Measurements from ENCODE around the gene IER5. TPM values are rescaled to one million over a fixed set of nuclear protein-coding genes. Genes with fewer than 3 reads are reported as not detected.
A peak's percentile ranks its signal among the peaks of the same experiment; 100 is the strongest.

The IER5 gene
- polyA plus RNA-seq, 1 of the 3 experiments (the other 2 are of a cell fraction): 52.9 TPM

- 34% methylated on average over 5 of the region's 5 CpGs for WGBS (ENCODE audit: low lambda C conversion rate)
- POLR2A ChIA-PET: interaction anchor here (1.2 kb wide), 1 partner anchor 31 kb away, joined by 3 read pairs; no protein-coding TSS in a partner anchor
- H3K4me2 ChIP-seq: peak overlapping the region; percentile 1; the same call in 1 of the 2 replicates
- H3K4me1 ChIP-seq (ENCODE audit: control insufficient read depth in 1 of 2, insufficient read depth in 2 of 2, low read depth in 1 of 2, low read length in 1 of 2): peaks cover 8 to 13% of the 10 kb centered on the region in 2 experiments; a peak in 3 of 4 replicates
- no peaks in the 10 kb centered on the region for H3K27me3 ChIP-seq (ENCODE audit: insufficient read depth)
- 0 out of 4 replicates have a peak, but pooled peaks of 1 of the 2 experiments have one; percentile 24 for TF ChIP-seq EP300 (IDR thresholded peaks at IDR 0.05; ENCODE audit: borderline replicate concordance in 1 of 2, low read depth in 1 of 2, low read length in 1 of 2)
- no peak for TF ChIP-seq GATA2 (CRISPR knock-in tag; IDR thresholded peaks at IDR 0.05)
- peak; percentile 64 for TF ChIP-seq FOSL2 (IDR thresholded peaks at IDR 0.05; ENCODE audit: borderline replicate concordance, low read depth)
- TF ChIP-seq JUND (IDR thresholded peaks at IDR 0.05): peak; percentile 64
- TF ChIP-seq TEAD4 (IDR thresholded peaks at IDR 0.05; ENCODE audit: borderline replicate concordance, insufficient read depth): peak; percentile 54; the same call in 1 of the 2 replicates
- TF ChIP-seq MXI1 (IDR thresholded peaks at IDR 0.05; ENCODE audit: low read depth, low read length): no peak
- TF ChIP-seq, protein P1, sequence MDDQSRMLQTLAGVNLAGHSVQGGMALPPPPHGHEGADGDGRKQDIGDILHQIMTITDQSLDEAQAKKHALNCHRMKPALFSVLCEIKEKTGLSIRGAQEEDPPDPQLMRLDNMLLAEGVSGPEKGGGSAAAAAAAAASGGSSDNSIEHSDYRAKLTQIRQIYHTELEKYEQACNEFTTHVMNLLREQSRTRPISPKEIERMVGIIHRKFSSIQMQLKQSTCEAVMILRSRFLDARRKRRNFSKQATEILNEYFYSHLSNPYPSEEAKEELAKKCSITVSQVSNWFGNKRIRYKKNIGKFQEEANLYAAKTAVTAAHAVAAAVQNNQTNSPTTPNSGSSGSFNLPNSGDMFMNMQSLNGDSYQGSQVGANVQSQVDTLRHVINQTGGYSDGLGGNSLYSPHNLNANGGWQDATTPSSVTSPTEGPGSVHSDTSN (IDR thresholded peaks at IDR 0.05): peak; percentile 55
- H3K79me2 ChIP-seq (ENCODE audit: insufficient read depth): peaks cover 34% of the 10 kb centered on the region
- H3K27ac ChIP-seq (ENCODE audit: low read depth in 2 of 2, low read length in 1 of 2): peak overlapping the region in 1 of 2 experiments; percentile 50; a peak in 2 of 4 replicates
- peaks cover 18% of the 10 kb centered on the region for H3F3A ChIP-seq (replicated peaks; ENCODE audit: insufficient read depth)
- no peak overlapping the region for H2AFZ ChIP-seq (ENCODE audit: low read depth)
- H3K4me3 ChIP-seq (ENCODE audit: low read depth in 2 of 2, low read length in 1 of 2): no peak overlapping the region
- H3K9me3 ChIP-seq: no peaks in the 10 kb centered on the region
- H3K9ac ChIP-seq: no peak overlapping the region
- CTCF ChIA-PET: interaction anchor here (1.2 to 3.4 kb wide), 2 partner anchors 55 to 66 kb away, joined by 4 to 38 read pairs; no protein-coding TSS in a partner anchor
- no peak for DNase-seq
- H3K9me2 ChIP-seq: no peaks in the 10 kb centered on the region
- H4K20me1 ChIP-seq (ENCODE audit: insufficient read depth): peaks cover 34% of the 10 kb centered on the region
- peaks cover 17% of the 10 kb centered on the region in 2 experiments for H3K36me3 ChIP-seq (replicated peaks in 1 of 2; ENCODE audit: control insufficient read depth in 1 of 2, insufficient read depth in 2 of 2, low read length in 1 of 2)
These were observed 1.6 kb upstream of the IER5 start for GRCh38 chr1:181086926-181087325.

- Histone ChIP-seq H4K20me1 (ENCODE audit: insufficient read depth) (peaks cover 38% of the 10 kb centered on the region), H3K4me2 (peak overlapping the region; percentile 1; the same call in 1 of the 2 replicates), H3K4me1 (ENCODE audit: control insufficient read depth in 1 of 2, insufficient read depth in 2 of 2, low read depth in 1 of 2, low read length in 1 of 2) (peaks cover 10 to 13% of the 10 kb centered on the region in 2 experiments; a peak in 3 of 4 replicates), H3K79me2 (ENCODE audit: insufficient read depth) (peaks cover 39% of the 10 kb centered on the region), H3K4me3 (ENCODE audit: low read depth in 2 of 2, low read length in 1 of 2) (no peak overlapping the region), H3F3A (replicated peaks; ENCODE audit: insufficient read depth) (peaks cover 18% of the 10 kb centered on the region), H3K9me3 (no peaks in the 10 kb centered on the region), H2AFZ (ENCODE audit: low read depth) (no peak overlapping the region), H3K9ac (no peak overlapping the region), H3K9me2 (no peaks in the 10 kb centered on the region), H3K27ac (ENCODE audit: low read depth in 2 of 2, low read length in 1 of 2) (peak overlapping the region in 1 of 2 experiments; percentile 50; a peak in 2 of 4 replicates), H3K27me3 (ENCODE audit: insufficient read depth) (no peaks in the 10 kb centered on the region), H3K36me3 (replicated peaks in 1 of 2; ENCODE audit: control insufficient read depth in 1 of 2, insufficient read depth in 2 of 2, low read length in 1 of 2) (peaks cover 19 to 20% of the 10 kb centered on the region in 2 experiments)
- no peak for DNase-seq
- ChIA-PET POLR2A (interaction anchor here (1.2 kb wide), 1 partner anchor 31 kb away, joined by 3 read pairs; no protein-coding TSS in a partner anchor), CTCF (interaction anchor here (0.7 to 13.3 kb wide), 3 partner anchors 46 to 1273 kb away, joined by 3 to 145 read pairs (median 3); no protein-coding TSS in a partner anchor)
- 81% methylated on average over 8 of the region's 8 CpGs for WGBS (ENCODE audit: low lambda C conversion rate)
- TF ChIP-seq MAX (IDR thresholded peaks at IDR 0.05; ENCODE audit: low read depth): no peak
- TF ChIP-seq GATA2 (CRISPR knock-in tag; IDR thresholded peaks at IDR 0.05): no peak
- no peak for TF ChIP-seq POLR2AphosphoS5 (IDR thresholded peaks at IDR 0.05; ENCODE audit: low read depth, low read length)
- TF ChIP-seq, protein P2, sequence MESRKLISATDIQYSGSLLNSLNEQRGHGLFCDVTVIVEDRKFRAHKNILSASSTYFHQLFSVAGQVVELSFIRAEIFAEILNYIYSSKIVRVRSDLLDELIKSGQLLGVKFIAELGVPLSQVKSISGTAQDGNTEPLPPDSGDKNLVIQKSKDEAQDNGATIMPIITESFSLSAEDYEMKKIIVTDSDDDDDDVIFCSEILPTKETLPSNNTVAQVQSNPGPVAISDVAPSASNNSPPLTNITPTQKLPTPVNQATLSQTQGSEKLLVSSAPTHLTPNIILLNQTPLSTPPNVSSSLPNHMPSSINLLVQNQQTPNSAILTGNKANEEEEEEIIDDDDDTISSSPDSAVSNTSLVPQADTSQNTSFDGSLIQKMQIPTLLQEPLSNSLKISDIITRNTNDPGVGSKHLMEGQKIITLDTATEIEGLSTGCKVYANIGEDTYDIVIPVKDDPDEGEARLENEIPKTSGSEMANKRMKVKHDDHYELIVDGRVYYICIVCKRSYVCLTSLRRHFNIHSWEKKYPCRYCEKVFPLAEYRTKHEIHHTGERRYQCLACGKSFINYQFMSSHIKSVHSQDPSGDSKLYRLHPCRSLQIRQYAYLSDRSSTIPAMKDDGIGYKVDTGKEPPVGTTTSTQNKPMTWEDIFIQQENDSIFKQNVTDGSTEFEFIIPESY (IDR thresholded peaks at IDR 0.05; ENCODE audit: borderline replicate concordance, low read depth): no peak
- TF ChIP-seq GABPA (IDR thresholded peaks at IDR 0.05; ENCODE audit: low read depth): no peak
- no peak for TF ChIP-seq TCF12 (IDR thresholded peaks at IDR 0.05)
- TF ChIP-seq NRF1 (IDR thresholded peaks at IDR 0.05; ENCODE audit: low read depth, low read length): no peak
- TF ChIP-seq EZH2phosphoT487 (IDR thresholded peaks at IDR 0.05; ENCODE audit: borderline replicate concordance, low read depth): no peak
- TF ChIP-seq EP300 (IDR thresholded peaks at IDR 0.05; ENCODE audit: borderline replicate concordance in 1 of 2, low read depth in 1 of 2, low read length in 1 of 2): no peak
- TF ChIP-seq ELF1 (IDR thresholded peaks at IDR 0.05): no peak
- no peak for TF ChIP-seq USF1 (IDR thresholded peaks at IDR 0.05; ENCODE audit: borderline replicate concordance, low read depth)
- no peak for TF ChIP-seq CHD2 (IDR thresholded peaks at IDR 0.05; ENCODE audit: low read length, partially characterized antibody)
- TF ChIP-seq, protein P1 (IDR thresholded peaks at IDR 0.05): no peak
These were observed 1.0 kb upstream of the IER5 start for GRCh38 chr1:181087400-181087901.
